VCaP (cell line): ENCODE measurements around the gene KRT8.

Experiments used
- H3K27ac ChIP-seq: fragments of 450-650 bp; 2 replicates; pipeline ENCODE4 v1.5.1; 2017
- TF ChIP-seq, protein P1 (sequence below): fragments of 450-650 bp; conservative IDR thresholded peaks from 2 replicates; pipeline ENCODE4 v1.5.1; 2017; ENCODE audit warnings: mild to moderate bottlenecking, moderate library complexity

Gene KRT8

DNA sequence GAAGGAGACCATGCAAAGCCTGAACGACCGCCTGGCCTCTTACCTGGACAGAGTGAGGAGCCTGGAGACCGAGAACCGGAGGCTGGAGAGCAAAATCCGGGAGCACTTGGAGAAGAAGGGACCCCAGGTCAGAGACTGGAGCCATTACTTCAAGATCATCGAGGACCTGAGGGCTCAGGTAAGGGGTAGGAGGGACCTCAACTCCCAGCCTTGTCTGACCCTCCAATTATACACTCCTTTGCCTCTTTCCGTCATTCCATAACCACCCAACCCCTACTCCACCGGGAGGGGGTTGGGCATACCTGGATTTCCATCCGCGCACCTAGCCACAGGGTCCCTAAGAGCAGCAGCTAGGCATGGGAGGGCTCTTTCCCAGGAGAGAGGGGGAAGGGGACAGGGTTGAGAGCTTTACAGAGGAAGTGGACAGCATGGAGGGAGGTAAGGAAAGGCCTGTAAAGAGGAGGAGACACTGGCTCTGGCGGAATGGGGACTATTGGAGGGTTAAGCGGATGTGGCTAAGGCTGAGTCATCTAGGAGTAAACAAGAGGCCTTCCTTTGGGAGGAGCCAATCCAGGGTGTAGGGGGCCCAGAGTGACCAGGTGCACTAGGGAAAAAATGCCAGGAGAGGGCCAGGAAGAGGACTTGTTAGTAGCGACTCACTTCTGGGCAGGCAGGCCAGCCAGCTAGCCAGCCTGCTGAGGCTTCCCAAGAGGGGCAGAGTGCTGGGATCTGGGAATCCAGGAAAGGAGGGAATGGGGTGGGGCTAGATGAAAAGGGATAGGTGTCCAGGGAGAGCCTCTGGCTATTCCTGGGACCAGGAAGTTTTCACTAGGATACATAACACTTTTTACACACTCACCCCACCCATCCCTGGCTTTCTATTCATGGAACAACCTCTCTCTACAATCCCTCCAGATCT is 44.8 kb upstream of the KRT8 start:
- H3K27ac ChIP-seq = peak overlapping the region; percentile 99

DNA sequence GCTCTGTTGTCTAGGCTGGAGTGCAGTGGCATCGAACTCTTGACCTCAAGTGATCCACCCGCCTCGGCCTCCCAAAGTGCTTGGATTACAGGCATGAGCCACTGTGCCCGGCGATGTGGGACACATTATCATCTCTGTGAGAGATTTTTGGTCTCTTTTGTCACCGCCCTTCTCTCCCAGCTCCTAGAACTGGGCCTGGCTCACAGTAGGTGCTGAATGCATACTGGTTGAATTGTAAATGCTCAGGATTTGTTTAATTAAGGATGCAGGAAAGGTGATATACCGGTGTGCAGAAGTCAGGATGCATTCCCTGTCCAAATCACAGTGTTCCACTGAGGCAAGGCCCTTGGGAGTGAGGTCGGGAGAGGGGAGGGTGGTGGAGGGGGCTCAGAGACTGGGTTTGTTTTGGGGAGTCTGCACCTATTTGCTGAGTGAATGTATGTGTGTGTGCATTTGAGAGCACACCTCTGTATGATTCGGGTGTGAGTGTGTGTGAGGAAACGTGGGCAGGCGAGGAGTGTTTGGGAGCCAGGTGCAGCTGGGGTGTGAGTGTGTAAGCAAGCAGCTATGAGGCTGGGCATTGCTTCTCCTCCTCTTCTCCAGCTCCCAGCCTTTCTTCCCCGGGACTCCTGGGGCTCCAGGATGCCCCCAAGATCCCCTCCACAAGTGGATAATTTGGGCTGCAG is 43.0 kb upstream of the KRT8 start:
- TF ChIP-seq, protein P1, sequence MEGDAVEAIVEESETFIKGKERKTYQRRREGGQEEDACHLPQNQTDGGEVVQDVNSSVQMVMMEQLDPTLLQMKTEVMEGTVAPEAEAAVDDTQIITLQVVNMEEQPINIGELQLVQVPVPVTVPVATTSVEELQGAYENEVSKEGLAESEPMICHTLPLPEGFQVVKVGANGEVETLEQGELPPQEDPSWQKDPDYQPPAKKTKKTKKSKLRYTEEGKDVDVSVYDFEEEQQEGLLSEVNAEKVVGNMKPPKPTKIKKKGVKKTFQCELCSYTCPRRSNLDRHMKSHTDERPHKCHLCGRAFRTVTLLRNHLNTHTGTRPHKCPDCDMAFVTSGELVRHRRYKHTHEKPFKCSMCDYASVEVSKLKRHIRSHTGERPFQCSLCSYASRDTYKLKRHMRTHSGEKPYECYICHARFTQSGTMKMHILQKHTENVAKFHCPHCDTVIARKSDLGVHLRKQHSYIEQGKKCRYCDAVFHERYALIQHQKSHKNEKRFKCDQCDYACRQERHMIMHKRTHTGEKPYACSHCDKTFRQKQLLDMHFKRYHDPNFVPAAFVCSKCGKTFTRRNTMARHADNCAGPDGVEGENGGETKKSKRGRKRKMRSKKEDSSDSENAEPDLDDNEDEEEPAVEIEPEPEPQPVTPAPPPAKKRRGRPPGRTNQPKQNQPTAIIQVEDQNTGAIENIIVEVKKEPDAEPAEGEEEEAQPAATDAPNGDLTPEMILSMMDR = no peak
- peak overlapping the region; percentile 99 for H3K27ac ChIP-seq

More for the DNA sequence above, 44.8 kb upstream of the KRT8 start:
- TF ChIP-seq, protein P1 = peak; percentile 33

DNA sequence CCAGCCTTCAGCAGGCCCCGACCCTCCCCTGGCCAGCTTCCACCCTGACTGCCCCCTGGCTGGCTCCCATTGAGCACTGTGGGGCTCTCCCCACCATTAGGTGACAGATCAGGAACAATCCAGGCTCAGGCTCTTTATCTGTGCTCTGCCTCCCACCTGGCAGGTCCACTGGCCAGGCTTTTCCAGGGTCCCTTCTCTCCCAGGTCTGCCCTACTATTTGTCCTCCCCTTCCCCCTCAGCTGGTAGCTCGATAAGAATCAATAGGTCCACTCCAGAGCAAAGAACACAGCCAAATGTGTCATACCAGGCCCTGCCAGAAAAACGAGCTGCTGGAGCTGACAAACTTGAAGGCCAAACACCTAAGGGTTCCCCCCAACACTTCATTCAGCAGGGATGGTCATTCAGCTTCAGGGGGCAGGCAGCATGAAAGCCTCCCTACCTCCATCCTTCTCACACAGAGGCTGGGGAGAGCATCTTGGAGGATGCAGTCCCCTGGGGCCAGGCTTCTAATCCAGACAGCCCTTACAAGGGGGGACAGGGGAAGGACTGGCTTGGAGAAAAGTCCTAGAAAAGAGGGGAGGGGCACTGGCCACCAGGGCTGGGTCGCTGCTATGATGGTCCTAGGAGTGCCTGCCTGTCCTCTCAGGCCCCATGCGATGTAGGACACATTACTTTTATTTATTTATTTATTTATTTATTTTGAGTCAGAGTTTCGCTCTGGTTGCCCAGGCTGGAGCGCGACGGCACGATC is 42.1 kb upstream of the KRT8 start:
- H3K27ac ChIP-seq = peak overlapping the region; percentile 99

DNA sequence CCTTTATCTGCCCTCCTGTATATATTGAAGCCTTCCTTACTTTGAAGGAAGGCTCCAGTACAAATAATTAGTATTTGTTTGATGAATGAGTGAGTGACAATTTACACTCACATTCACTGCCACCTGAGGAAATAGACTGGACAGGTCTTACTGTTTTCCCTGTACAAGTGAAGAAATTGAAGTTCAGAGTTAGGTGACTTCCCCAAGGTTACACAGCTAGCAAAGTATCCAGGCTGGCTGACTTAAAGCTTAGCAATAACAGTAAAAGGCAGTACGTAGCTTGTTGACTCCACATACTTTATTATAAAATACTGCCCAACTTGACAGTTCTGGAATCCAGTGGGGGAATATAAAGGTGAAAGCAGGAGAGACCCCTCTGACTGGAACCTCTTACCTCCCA is 41.5 kb upstream of the KRT8 start:
- TF ChIP-seq, protein P1 = no peak
- peak overlapping the region; percentile 99; the same call in 1 of the 2 replicates for H3K27ac ChIP-seq

More for the DNA sequence above, 42.1 kb upstream of the KRT8 start:
- TF ChIP-seq, protein P1 = no peak

DNA sequence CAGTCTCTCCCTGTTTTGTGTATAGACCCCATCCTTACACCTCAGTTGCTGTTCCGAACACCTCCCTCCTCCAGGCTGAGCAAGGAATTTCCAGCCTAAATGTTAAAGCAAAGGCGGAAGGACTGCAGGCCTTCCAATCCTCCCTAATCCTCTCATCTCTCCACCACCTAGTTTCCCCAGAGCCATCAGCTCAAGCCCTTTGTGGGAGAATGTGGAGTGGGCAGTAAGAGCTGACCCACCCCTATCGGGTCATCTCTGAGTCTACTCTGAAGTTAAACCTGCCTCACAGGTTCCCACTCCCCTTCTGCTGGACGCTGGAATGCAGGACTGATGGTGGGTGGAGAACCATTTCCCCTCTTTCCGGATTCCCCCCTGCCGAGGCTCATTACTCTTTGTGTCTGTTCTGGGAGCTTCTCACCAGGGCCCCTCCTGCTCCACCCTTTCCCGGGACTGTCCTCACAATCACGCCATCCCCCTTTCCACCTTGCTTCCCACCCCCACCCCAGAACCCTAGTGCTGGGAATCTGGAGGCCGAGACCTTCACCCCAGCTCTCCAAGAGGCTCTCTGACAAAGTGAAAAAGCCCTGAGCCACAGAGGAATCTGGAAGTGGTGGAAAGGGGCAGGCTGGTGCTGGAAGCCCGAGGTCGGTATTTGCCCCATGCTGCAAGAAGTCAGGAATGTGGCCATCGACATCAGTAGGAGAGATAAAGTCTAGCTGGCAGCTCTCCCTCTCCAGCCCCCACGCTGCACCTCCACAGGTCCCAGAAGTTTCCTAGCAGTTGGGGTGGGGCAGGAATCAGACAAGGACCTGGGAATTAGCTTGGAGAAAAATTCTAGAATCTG is 40.7 kb upstream of the KRT8 start:
- no peak overlapping the region for H3K27ac ChIP-seq
- TF ChIP-seq, protein P1 = no peak

DNA sequence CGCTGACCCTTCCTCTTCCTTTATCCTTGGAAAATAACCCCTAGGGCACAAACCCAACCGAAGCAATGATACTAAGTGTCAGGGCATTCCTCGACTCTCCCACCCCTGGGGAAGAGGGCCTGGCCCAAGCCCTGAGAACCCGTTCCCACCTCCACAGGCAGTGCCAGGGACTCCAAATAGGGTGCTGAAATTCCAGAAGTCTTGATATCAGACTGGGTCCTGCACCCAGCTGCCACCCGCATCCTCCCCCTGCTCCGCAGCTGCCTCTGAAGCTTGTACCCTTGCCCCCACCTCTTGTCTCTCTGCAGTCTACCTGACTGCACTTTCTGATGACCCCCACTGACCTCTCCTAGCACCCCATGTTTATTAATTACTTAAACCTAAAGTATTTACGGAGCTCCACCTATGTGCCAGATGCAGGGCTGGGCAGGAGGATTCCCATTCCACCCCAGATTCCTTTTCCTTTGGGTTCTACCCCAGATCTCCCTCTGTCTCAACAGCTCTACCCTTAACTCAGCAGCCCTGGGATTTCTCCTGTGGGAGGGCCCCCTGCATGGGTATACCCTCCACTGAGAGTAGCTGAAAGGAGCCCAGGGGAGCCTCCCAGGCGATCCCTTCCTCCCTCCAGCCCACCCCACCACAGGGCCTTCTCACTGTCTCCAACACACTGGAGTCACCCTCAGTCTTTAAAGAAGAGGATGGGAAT is 40.0 kb upstream of the KRT8 start:
- TF ChIP-seq, protein P1 = no peak
- H3K27ac ChIP-seq = no peak overlapping the region
